Muscle of back (tissue), 13 donors: ENCODE results near the gene PELI2. TPM values are rescaled to one million over a fixed set of nuclear protein-coding genes. Genes with fewer than 3 reads are reported as not detected.

Experiments
- DNase-seq, 3 donors: peaks; one replicate each; pipeline versions ENCODE4 v3.0.0 to v3.0.0-alpha.2; 2013
- long read RNA-seq, 9 donors: transcript quantifications; one replicate each; lab custom pipeline, GENCODE V29; 2026
- polyA plus RNA-seq, 10 donors: library from polyadenylated mRNA; unstranded; fragments of 120-200 nt; gene quantifications; one replicate each; pipeline ENCODE4 v1.2.1, GENCODE V29; 2013; ENCODE audit not compliant: insufficient read length in 10 of 10

PELI2 gene, protein sequence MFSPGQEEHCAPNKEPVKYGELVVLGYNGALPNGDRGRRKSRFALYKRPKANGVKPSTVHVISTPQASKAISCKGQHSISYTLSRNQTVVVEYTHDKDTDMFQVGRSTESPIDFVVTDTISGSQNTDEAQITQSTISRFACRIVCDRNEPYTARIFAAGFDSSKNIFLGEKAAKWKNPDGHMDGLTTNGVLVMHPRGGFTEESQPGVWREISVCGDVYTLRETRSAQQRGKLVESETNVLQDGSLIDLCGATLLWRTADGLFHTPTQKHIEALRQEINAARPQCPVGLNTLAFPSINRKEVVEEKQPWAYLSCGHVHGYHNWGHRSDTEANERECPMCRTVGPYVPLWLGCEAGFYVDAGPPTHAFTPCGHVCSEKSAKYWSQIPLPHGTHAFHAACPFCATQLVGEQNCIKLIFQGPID
- polyA plus RNA-seq = 1 to 10 TPM; 3.7 to 7.5 (median 4.6) TPM
- long read RNA-seq, donor 1 = 0 reads
- long read RNA-seq, donor 2, full-length matches to known transcripts = 3 of 3 reads
- long read RNA-seq, donor 2, partial matches to known transcripts = 0 of 3 reads
- long read RNA-seq, donor 2, other reads (novel, unspliced or antisense) = 0 of 3 reads
- long read RNA-seq, donor 3 = 0 reads
- long read RNA-seq, donor 4 = 0 reads
- long read RNA-seq, donor 5, full-length matches to known transcripts = 2 of 2 reads
- long read RNA-seq, donor 5, partial matches to known transcripts = 0 of 2 reads
- long read RNA-seq, donor 5, other reads (novel, unspliced or antisense) = 0 of 2 reads
- long read RNA-seq, donor 6 = 0 reads
- long read RNA-seq, donor 7, full-length matches to known transcripts = 1 of 1 reads
- long read RNA-seq, donor 7, partial matches to known transcripts = 0 of 1 reads
- long read RNA-seq, donor 7, other reads (novel, unspliced or antisense) = 0 of 1 reads
- long read RNA-seq, donor 8 = 0 reads
- long read RNA-seq, donor 9 = 0 reads

GRCh38 chr14:56117765-56118610, at the start of gene PELI2:
TSS of gene PELI2 (plus strand) at chr14:56118411. CDS start at chr14:56118661, 250 bp downstream.
- peak; percentile 62 to 91 (median 73) for DNase-seq

DNA sequence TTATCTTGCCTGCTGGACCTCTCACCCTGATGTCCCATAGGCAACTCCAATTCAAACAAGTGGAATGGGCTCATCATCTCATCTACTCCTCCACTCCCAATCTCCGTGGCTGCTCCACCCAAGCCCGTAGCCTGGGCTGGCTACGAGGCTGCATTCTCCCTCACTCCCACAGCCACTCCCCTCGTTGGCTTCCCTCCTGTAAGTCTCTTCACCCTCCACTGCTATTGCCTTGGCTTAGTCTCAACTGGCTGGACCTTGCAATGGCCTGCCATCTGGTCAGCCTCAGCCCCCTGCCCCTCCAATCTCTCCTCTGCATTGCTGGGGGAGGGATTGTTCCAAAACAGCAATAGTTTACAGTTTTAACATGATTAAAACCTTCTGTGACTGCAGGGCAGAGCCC, 44.4 kb upstream of the PELI2 start:
- no peak for DNase-seq

DNA sequence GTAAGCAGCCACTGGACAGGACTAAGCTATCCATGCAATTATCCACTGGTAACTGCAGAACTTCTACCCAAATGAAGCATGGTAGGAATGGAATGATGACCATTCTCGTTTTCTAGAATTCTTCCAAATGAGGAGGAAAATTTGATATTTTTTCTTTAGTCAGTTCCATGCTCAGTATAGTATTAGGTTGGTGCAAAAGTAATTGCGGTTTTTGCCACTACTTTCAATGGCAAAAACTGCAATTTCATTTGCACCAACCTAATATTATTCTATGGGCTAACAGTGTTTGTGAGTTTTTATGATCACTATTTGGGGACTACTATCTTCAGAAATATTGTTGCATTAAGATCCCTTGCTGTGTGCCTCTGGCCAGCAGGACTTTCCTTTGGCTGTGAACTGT, 42.9 kb upstream of the PELI2 start:
- DNase-seq = no peak

DNA sequence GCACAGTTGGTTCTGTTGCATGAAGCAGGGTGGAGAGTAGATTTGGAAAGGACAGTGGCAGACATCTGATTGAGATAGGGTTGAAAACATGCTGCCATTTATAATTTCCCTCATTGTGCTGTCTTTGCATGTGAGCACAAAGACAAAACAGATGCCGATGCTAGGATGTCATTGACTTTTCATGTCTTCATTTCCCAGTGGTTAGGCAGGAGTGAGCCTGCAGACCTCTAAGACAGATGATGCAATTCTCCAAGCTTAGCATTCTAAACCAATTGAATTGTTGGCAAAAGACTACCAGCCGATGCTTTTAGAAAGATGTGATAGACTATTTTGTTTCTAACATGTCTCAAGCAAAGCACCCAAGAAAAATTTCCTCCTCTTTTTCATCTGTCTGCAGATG, 37.1 kb upstream of the PELI2 start:
- no peak for DNase-seq

DNA sequence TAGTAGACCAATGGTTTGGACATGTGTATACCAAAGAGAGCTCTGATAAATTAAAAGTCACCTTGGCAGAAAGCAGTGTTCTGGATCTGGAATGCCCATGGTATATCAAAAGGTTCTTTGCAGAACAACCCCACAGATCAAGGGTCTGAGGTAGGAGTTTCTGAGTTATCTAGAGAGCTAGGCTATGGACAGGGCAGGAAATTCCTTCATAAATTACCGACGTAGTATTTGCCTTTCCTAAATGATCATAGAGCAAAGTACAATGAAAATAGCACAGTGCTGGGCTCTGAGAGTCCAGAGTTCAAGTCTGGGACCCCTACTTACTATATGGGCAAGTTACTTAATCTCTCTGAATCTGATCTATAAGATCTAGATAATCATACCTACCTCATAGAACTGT, 35.3 kb upstream of the PELI2 start:
- DNase-seq = no peak

DNA sequence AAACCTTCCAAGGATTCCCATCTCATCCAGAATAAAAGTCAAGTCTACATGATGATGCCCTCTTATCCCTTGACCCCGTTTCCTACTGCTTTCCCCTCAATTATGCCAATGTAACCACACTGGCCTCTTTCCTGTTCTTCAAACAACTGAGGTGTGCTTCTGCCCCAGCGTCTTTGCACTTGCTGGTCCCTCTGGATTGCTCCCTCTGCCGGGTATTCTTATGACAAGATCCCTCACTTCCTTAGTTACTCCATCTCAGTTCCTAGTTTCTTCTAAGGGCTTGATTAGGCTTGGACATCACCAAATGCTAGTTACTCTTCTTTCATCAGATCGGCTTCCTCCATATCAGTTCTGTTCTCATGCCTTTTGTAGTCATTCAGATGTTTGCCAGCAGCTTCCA, 32.7 kb upstream of the PELI2 start:
- DNase-seq = no peak

- DNase-seq = peak; percentile 25 to 53 (median 47)
These were observed 30.3 kb upstream of the PELI2 start for GRCh38 chr14:56087671-56088471.

DNA sequence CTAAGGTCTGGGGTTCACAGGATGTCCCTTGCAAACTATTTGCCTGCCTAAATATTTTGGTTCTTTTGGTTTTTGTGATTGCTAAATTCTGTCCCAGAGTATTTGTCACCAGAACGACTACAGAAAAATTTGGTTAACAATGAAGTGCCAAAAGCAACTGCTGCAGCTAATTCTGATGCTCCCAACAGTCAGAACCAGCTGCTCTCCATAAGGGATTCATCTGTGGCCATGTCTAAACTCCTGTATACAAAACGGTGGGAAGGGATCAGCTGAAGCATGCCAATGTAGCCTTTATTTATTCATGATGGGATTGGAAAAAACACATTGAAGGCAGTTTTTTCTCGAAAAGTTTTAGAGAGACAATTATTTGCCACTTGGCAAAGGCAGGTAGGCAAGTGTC, 29.3 kb upstream of the PELI2 start:
- DNase-seq = no peak

DNA sequence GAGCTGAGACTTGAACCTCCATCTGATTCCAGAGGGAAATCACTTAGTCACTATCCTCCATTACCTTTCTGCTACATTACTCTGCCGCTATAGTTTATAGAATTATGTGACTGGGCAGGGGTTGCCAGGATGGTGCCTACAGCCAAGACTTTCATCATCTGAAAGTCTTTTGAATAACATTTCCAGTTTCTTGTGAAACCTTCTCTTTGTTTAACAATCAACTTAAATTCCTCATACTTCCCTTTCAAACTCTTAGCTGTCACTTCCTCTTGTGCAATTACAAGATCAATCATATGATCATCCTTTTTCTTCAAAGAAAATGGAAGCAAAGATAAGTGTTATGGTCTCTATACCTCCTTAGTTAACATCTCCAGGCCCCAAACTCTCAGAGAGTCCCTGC, 25.4 kb upstream of the PELI2 start:
- DNase-seq = no peak

GRCh38 chr14:56094076-56094475, 24.1 kb upstream of the PELI2 start:
- DNase-seq = no peak

- DNase-seq = no peak
These were observed 20.2 kb upstream of the PELI2 start for GRCh38 chr14:56098021-56098420.

DNA sequence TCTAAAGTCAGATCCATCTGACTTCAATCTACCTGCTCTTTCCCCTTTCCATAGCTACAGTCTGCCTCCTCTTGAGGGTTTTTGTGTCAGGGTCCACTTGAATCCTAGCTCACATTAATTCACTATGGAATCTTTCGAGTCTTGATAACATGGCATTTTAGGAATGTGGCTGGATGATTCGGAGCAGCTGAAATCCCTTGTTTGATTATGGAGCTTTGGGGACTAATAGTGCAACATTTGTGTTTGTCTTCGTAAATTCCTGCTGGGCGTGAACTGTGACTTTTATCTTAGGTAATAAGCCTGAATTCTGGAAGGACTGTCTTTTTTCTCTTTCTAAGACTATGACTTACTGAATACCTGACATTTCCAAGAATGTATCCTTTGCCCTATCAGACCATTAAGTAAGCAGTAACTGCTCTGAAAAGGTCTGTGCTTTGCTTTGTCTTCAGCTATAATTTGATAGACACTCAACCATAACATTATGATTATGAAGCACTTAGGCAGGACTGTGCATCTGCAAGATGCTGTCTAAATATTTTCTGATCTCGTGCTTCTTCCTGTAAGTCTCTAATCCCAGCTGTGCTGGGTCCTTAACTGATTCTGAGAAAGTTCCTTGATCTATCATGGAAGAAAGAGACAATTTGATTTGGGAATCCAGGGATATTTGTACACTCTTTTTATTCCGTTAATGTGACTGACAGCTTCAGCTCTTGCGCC, 19.0 kb upstream of the PELI2 start:
- no peak for DNase-seq

DNA sequence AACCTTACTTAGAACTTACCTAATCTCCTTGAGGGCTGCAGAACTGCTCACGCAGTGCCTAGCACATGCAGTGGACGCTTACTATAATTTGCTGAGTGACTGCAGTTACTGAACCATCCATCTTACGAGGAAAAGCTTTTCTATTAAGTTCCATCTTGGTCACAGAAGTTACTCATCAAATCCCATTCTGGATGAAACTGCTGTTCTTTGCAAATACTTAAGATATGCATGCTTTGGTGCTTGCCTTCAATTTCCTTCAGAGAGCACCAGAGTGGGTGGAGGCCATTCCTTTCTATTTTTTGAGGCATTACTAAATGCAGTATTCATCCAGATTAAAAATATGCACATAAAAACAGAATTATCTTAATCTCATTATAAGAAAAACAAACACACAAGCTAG, 17.7 kb upstream of the PELI2 start:
- DNase-seq = no peak

DNA sequence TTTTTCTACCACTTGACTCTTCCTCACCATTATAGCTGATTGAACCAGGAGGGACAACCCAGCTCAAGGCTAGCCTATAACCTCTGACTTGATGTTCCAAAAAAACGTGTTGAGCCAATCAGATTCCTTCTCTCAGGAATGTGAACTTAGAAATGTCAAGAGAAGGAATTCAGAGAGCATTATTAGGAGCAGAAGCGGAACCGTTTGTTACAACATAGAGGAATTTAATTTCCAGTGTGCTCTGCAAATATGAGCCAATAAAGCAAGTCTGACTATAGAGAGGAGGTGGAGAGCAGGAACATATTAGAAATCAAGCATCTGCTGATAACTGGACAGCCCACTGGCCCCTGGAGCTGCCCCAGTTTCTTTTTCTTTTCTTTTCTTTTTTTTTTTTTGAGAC, 15.3 kb upstream of the PELI2 start:
- no peak for DNase-seq

DNA sequence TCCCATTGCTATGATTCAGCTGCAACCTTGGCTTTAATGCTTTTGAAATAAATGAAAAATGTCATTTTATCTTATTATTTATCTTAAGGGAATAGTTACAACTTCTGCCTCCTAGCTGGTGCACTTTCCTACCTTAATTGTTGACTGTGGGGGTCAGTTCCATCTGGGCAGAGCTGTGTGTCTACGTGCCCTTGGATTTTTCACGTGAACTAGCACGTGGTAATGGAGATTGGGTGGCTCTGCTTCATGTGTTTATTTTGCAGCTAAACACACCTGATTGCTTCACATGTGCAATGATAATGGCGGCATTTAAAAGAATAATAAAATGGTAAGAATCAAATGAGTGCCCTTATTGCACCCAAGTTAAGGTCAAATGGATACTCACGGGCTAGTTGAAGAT, 10.6 kb upstream of the PELI2 start:
- DNase-seq = no peak

DNA sequence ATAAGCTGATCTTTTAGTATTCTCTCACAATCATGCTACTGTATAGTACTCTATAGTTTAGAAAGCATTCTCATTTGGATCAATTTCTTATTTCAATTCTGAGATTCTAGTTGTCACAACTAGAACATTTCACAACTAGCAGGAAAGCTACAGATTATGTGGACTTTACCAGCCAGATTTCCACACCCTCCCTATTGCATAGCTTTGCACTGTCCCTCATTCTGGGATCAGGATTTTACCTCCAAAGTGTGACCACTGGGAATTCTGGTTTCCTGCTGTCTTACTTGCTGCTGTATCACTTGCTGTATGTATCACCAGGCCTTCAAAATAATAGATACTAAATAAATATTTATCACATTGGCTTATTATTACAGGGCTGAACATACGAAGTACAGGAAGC, 10.2 kb upstream of the PELI2 start:
- DNase-seq = no peak

DNA sequence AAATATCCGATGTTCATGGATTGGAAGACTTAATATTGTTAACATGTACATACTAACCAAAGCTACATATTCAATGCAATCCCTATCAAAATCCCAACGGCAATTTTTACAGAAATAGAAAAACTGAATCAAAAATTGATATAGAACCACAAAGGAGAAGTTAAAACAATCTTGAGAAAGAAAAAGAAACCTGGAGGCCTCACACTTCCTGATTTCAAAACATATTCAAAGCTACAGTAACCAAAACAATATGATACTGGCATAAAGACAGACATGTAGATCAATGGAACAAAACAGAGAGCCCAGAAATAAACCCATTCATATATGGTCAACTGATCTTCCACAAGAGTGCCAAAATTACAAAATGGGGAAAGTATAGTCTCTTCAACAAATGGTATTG, 5.4 kb upstream of the PELI2 start:
- DNase-seq = no peak

GRCh38 chr14:56115334-56115870, 2.8 kb upstream of the PELI2 start:
- no peak for DNase-seq

- no peak for DNase-seq
These were observed 2.0 kb upstream of the PELI2 start for GRCh38 chr14:56115976-56116893.
